Liver (tissue), 10 donors: ENCODE data around the gene NOXRED1. TPM values are rescaled to one million over a fixed set of nuclear protein-coding genes. Genes with fewer than 3 reads are reported as not detected.

Experiments used
- DNase-seq: peaks from one replicate; pipeline ENCODE4 v3.0.0-alpha.2; 2017; ENCODE audit warnings: low spot score
- H3K27ac ChIP-seq, 2 donors: one replicate each; pipeline ENCODE4 v1.7.0; 2013; ENCODE audit warnings: inconsistent platforms in 2 of 2, low read length in 2 of 2, control low read depth in 1 of 2, low read depth in 1 of 2, mild to moderate bottlenecking in 1 of 2
- H3K27me3 ChIP-seq, 4 donors: one replicate each; pipeline versions ENCODE4 v1.6.1 to v1.7.0; 2013; ENCODE audit warnings: low read length in 3 of 4, inconsistent platforms in 1 of 4, mild to moderate bottlenecking in 1 of 4, moderate library complexity in 1 of 4; ENCODE audit not compliant: control insufficient read depth in 4 of 4, insufficient read depth in 4 of 4
- H3K36me3 ChIP-seq, 4 donors: one replicate each; pipeline versions ENCODE4 v1.6.1 to v1.7.0; 2013; ENCODE audit warnings: low read length in 3 of 4, mild to moderate bottlenecking in 3 of 4, low read depth in 1 of 4, moderate library complexity in 1 of 4; ENCODE audit not compliant: control insufficient read depth in 4 of 4, insufficient read depth in 3 of 4
- H3K4me1 ChIP-seq, 4 donors: one replicate each; pipeline versions ENCODE4 v1.6.1 to v1.7.0; 2013; ENCODE audit warnings: low read length in 3 of 4, mild to moderate bottlenecking in 3 of 4, moderate library complexity in 1 of 4; ENCODE audit not compliant: control insufficient read depth in 4 of 4, insufficient read depth in 4 of 4
- H3K4me3 ChIP-seq, 3 donors: one replicate each; pipeline versions ENCODE4 v1.6.1 to v1.7.0; 2013; ENCODE audit warnings: low read length in 3 of 3, control low read depth in 1 of 3, low read depth in 1 of 3, mild to moderate bottlenecking in 1 of 3
- H3K9ac ChIP-seq, 2 donors: one replicate each; pipeline ENCODE4 v1.7.0; 2013; ENCODE audit warnings: low read length in 2 of 2, mild to moderate bottlenecking in 2 of 2, moderate library complexity in 2 of 2, control low read depth in 1 of 2, low read depth in 1 of 2
- H3K9me3 ChIP-seq, 4 donors: one replicate each; pipeline versions ENCODE4 v1.6.1 to v1.7.0; 2013; ENCODE audit warnings: low read length in 3 of 4; ENCODE audit not compliant: control insufficient read depth in 4 of 4
- EGR1 ChIP-seq, 2 donors: IDR thresholded peaks; 2 replicates each; pipeline ENCODE4 v1.6.1; 2016 to 2018; ENCODE audit warnings: antibody characterized with exemption in 2 of 2, low read depth in 2 of 2
- FOXA2 ChIP-seq: IDR thresholded peaks from 2 replicates; pipeline ENCODE4 v1.6.1; 2016; ENCODE audit warnings: antibody characterized with exemption
- GABPA ChIP-seq, 2 donors: IDR thresholded peaks in 1 of 2; conservative IDR thresholded peaks in 1 of 2; 2 replicates each; pipeline ENCODE4 v1.6.1; 2016; ENCODE audit warnings: antibody characterized with exemption in 2 of 2, mild to moderate bottlenecking in 1 of 2, moderate library complexity in 1 of 2
- HNF4G ChIP-seq: IDR thresholded peaks from 2 replicates; pipeline ENCODE4 v1.6.1; 2016; ENCODE audit warnings: antibody characterized with exemption
- JUND ChIP-seq, 2 donors: IDR thresholded peaks; 2 replicates each; pipeline ENCODE4 v1.6.1; 2016; ENCODE audit warnings: antibody characterized with exemption in 2 of 2
- RXRA ChIP-seq, 2 donors: IDR thresholded peaks; 2 replicates each; pipeline ENCODE4 v1.6.1; 2017 to 2018; ENCODE audit warnings: antibody characterized with exemption in 2 of 2, mild to moderate bottlenecking in 1 of 2
- TAF1 ChIP-seq: conservative IDR thresholded peaks from 2 replicates; pipeline ENCODE4 v1.6.1; 2016; ENCODE audit warnings: antibody characterized with exemption, mild to moderate bottlenecking
- WGBS: extraction: QIAGEN DNeasy Blood & Tissue Kit; methylation state at CpG from one replicate; pipeline ENCODE4 v1.1.7; 2013; 5-methylcytosine and 5-hydroxymethylcytosine counted together
- polyA plus RNA-seq, 2 donors: library from polyadenylated mRNA; stranded (reverse) in 1 of 2; unstranded in 1 of 2; fragments of 200-250 nt in 1 of 2; fragments of >200 nt in 1 of 2; fragmentation: Nextera tagmentation in 1 of 2; extraction: Ambion mirVana in 1 of 2; gene quantifications; one replicate each; pipeline versions ENCODE4 v1.2.1 to v1.2.3, GENCODE V29; 2013 to 2015
- small RNA-seq: library from RNA; depleted of rRNA; stranded (forward); fragments of <200 nt; gene quantifications from one replicate; pipeline ENCODE3, GENCODE V24; 2014
- total RNA-seq, 2 donors: library from RNA; depleted of rRNA; stranded (reverse); fragments of >200 nt; gene quantifications; one replicate each; pipeline ENCODE4 v1.2.3, GENCODE V29; 2014
- donor health status: healthy.
- donor health status: healthy.
- donor health status: healthy.
- donor health status: healthy.
- donor health status: healthy.

NOXRED1 gene
- total and polyA plus RNA-seq, 4 donors, result 0.06 to 0.50 (median 0.30) TPM

DNA sequence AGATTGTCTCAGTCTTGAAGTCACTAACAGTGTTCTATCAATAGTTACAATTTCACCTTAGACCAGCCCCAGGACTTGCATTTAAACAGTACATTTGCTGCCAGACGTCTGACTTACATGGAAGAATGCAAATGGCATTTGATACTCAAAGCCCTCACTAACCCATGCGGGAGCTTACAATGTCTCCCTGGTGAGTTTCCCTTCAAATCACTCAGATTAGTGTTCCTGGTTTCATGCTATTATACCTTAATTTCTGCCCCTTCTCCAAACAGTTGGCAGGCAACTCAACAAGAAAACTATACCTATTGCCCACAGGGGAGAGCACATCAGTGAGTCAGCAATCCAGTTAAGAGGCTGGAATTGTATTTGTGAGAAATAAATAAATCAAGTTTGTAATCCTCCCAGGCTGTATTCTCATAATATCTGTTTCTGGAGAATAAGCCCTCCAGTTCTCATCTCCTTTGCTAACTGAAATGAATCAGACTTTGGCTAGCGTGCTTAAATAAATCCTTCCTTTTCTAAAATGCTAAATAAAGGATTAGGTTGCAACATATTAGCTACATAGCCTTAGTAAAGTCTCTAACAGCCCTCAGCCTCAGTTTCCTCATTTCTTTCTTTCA is 78.8 kb downstream of the NOXRED1 start:
- Histone ChIP-seq H3K4me1 (no peaks in the 10 kb centered on the region), H3K27ac (no peak overlapping the region), H3K9me3 (no peaks in the 10 kb centered on the region), H3K9ac (no peak overlapping the region), H3K27me3 (no peaks in the 10 kb centered on the region), H3K4me3 (no peak overlapping the region), H3K36me3 (peaks cover 5 to 27% (median 13%) of the 10 kb centered on the region in 4 donors)
- no peak for TF ChIP-seq HNF4G
- no peak for TF ChIP-seq EGR1 (IDR thresholded peaks at IDR 0.05; ENCODE audit: low read depth in 2 of 2)
- TF ChIP-seq RXRA (IDR thresholded peaks at IDR 0.05), result no peak
- TF ChIP-seq JUND (IDR thresholded peaks at IDR 0.05), result no peak
- TF ChIP-seq FOXA2, result no peak
- TF ChIP-seq TAF1, result no peak
- no peak for TF ChIP-seq GABPA (IDR thresholded peaks at IDR 0.05 in 1 of 2, conservative IDR thresholded peaks at IDR 0.05 in 1 of 2)
- WGBS, result 94% methylated on average over 3 of the region's 3 CpGs
- DNase-seq, result no peak

Small RNA genes lying within 50 kb of the gene (small RNA-seq; reads per million reads assigned to genes)
- not detected for gene RF00404

Other genes with a start within 250 kb of the NOXRED1 start
- gene TMEM63C, start 241.7 kb downstream of the NOXRED1 start, total RNA-seq, result 1 to 10 TPM in 1 of 2 donors, under 1 TPM in 1; 0.25 to 1.6 TPM
- gene TMEM63C, start 241.7 kb downstream of the NOXRED1 start, polyA plus RNA-seq, result under 1 TPM in 1 of 2 donors, not detected in 1; 0.13 TPM
- not detected for gene NGB, start 152.3 kb downstream of the NOXRED1 start, total RNA-seq
- not detected for gene NGB, start 152.3 kb downstream of the NOXRED1 start, polyA plus RNA-seq
- 10 to 100 TPM in 1 of 2 donors, 1 to 10 TPM in 1; 5.3 to 13.1 TPM for gene POMT2, start 102.6 kb downstream of the NOXRED1 start, total RNA-seq
- gene POMT2, start 102.6 kb downstream of the NOXRED1 start, polyA plus RNA-seq, result 1 to 10 TPM; 4.8 to 5.2 TPM
- 100 to 1,000 TPM in 1 of 2 donors, 10 to 100 TPM in 1; 14.9 to 183 TPM for gene GSTZ1, start 102.5 kb downstream of the NOXRED1 start, total RNA-seq
- gene GSTZ1, start 102.5 kb downstream of the NOXRED1 start, polyA plus RNA-seq, result 10 to 100 TPM; 52.0 to 70.4 TPM
- 1 to 10 TPM; 6.9 TPM for gene TMED8, start 46.4 kb downstream of the NOXRED1 start, total RNA-seq
- 1 to 10 TPM; 1.3 to 1.6 TPM for gene TMED8, start 46.4 kb downstream of the NOXRED1 start, polyA plus RNA-seq
- gene SAMD15, start 46.1 kb downstream of the NOXRED1 start, total RNA-seq, result under 1 TPM; 0.19 to 0.50 TPM
- under 1 TPM in 1 of 2 donors, not detected in 1; 0.10 TPM for gene SAMD15, start 46.1 kb downstream of the NOXRED1 start, polyA plus RNA-seq
- gene VIPAS39, start 34.1 kb upstream of the NOXRED1 start, total RNA-seq, result 10 to 100 TPM in 1 of 2 donors, 1 to 10 TPM in 1; 9.8 to 13.9 TPM
- gene VIPAS39, start 34.1 kb upstream of the NOXRED1 start, polyA plus RNA-seq, result 1 to 10 TPM; 5.6 to 8.0 TPM
- 10 to 100 TPM; 45.8 to 80.7 TPM for gene AHSA1, start 34.6 kb upstream of the NOXRED1 start, total RNA-seq
- gene AHSA1, start 34.6 kb upstream of the NOXRED1 start, polyA plus RNA-seq, result 10 to 100 TPM; 47.5 to 54.3 TPM
- gene ISM2, start 75.3 kb upstream of the NOXRED1 start, total RNA-seq, result not detected
- not detected for gene ISM2, start 75.3 kb upstream of the NOXRED1 start, polyA plus RNA-seq
- 10 to 100 TPM; 15.1 to 19.2 TPM for gene SPTLC2, start 193.1 kb upstream of the NOXRED1 start, total RNA-seq
- gene SPTLC2, start 193.1 kb upstream of the NOXRED1 start, polyA plus RNA-seq, result 1 to 10 TPM; 3.9 to 4.6 TPM